HG02798 (cell line): Measurements from ENCODE around the gene AQP3.
A peak's percentile ranks its signal among the peaks of the same experiment; 100 is the strongest.
"Not testable (repeated sequence)": the region's sequence is repeated elsewhere in the genome, so short reads cannot be mapped to it uniquely, and the experiment has no call there.

ENCODE experiments used
- ATAC-seq: cut with Tn5 transposase; IDR thresholded peaks from one replicate; pipeline ENCODE4 v1.9.1; 2021; ENCODE audit warnings: mild to moderate bottlenecking; ENCODE audit not compliant: unreplicated experiment, poor library complexity

AQP3 gene

GRCh38 chr9:33419708-33420303 is 27.6 kb downstream of the AQP3 start:
- ATAC-seq, result no peak

DNA sequence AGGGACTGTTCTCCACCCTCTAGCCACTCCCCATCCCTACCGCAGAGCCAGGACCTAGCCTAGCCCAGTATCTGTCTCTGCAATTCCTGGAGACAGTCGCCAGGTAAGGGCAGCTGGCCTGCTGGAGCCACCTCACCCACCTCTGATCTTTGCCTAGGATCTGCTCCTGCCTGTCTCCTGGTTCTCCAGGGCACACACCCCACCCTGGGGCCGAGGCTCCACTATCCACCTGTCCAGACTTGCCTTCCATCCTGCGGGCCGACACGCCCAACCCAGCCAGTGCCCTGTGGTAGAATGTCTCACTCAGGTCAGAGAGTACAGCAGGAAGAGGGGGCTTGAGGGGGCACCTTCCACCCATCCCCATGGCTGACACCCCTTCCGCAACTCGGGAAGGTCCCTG is 29.3 kb downstream of the AQP3 start:
- ATAC-seq, result no peak

DNA sequence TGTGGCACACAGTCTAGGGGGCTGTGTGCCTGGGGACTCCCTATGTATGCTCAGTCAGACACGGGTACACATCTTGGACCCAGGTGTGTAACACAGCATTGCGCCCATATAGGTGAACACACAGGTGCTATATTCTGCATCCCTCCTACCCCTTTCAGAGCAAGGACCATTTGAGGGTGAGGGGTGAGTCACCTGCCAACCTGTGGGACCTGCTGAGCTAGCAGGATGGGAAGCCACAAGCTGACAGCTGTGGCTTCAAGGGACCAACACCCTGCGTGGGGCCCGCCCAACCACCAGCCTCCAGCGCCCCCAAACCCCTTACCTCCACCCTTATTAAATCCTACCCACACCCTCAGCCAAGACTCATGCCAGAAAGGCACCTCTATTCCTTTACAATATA is 30.4 kb downstream of the AQP3 start:
- ATAC-seq, result no peak

GRCh38 chr9:33415501-33416038 is 31.8 kb downstream of the AQP3 start:
- ATAC-seq, result peak; percentile 75

- no peak for ATAC-seq
Observed at GRCh38 chr9:33414889-33415500, 32.4 kb downstream of the AQP3 start.

DNA sequence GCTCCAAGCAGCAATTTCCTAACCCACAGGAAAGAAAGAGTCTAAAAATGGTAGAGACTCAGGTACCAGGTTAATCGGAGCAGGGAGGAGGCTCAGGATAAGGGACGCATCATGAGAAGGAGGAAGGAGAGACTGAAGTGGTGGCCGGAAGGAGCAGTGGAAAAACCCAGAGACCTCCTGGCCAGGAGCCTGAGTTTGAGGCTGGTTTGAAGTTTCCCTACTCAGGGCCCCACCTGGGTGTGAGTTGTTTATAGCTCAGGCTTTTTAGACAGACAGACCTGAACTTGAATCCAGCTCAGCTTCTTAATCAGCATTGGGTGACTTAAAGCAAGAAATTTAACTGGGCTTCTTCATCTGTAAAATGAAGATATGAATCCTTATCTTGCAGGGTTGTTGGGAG is 33.1 kb downstream of the AQP3 start:
- no peak for ATAC-seq

- no peak for ATAC-seq
Observed at GRCh38 chr9:33408087-33408486, 39.3 kb downstream of the AQP3 start.

GRCh38 chr9:33407061-33407460 is 40.3 kb downstream of the AQP3 start:
- ATAC-seq, result no peak

- ATAC-seq, result no peak
Observed at GRCh38 chr9:33404788-33405362, 42.5 kb downstream of the AQP3 start.

GRCh38 chr9:33403941-33404787 is 43.2 kb downstream of the AQP3 start:
- ATAC-seq, result no peak

- ATAC-seq, result not testable (repeated sequence)
Observed at GRCh38 chr9:33402371-33402770, 45.0 kb downstream of the AQP3 start, which contains the start of gene AQP7. Gene AQP7, minus strand, starts transcription at chr9:33402568. Its CDS starts 1,306 bp downstream, at chr9:33401262.

DNA sequence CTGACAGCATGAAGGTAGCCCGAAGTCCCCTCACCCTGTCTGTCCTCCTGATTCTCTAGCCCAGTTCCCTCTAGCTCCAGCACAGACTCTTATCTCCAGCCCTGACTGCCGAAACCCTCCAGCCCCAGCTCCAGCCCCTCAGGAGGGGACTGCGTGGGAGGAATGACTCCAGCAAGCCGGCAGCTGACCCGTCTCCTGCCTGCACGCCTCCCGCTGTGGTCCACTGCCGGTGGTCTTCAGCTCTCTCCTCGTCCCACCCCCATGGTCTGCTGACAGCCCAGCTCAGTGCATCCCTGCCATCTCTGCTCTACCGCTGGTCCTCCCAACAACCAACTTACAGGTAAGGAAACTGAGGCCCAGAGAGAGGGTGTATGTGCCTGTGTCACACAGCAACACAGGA is 45.6 kb downstream of the AQP3 start:
- ATAC-seq, result not testable (repeated sequence)

DNA sequence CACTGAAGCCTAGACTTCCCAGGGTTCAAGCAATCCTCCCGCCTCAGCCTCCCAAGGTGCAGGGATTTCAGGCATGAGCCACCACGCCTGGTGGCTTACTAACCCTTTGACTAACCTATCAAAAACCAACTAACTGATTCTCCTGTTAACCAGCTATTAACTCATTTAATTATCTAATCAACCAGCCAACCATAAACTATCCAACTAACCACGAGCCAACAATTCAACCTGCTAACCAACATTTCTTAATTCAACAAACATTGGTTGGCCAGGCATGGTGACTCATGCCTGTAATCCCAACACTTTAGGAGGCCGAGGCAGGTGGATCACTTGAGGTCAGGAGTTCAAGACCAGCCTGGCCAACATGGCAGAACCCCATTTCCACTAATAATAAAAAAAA is 48.3 kb downstream of the AQP3 start:
- not testable (repeated sequence) for ATAC-seq

DNA sequence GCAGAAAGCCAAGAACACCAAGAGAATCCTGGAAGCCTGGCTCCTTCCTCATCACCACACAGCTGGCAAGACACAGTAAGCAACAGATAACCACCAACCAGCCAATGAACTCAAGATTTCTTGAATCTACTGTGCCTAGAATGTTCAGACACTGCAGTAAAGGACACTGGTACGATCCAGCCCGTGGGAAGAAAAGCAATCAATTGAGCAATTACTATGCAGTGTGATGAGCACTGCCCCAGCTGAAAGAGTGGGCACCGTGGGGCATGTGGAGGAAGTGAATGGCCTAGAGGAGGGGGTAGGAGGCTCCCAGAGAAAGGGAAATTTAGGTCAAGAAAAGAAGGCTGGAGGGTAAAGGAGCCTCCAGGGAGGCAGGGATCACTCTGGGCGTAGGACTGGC is 49.6 kb downstream of the AQP3 start:
- ATAC-seq, result not testable (repeated sequence)

DNA sequence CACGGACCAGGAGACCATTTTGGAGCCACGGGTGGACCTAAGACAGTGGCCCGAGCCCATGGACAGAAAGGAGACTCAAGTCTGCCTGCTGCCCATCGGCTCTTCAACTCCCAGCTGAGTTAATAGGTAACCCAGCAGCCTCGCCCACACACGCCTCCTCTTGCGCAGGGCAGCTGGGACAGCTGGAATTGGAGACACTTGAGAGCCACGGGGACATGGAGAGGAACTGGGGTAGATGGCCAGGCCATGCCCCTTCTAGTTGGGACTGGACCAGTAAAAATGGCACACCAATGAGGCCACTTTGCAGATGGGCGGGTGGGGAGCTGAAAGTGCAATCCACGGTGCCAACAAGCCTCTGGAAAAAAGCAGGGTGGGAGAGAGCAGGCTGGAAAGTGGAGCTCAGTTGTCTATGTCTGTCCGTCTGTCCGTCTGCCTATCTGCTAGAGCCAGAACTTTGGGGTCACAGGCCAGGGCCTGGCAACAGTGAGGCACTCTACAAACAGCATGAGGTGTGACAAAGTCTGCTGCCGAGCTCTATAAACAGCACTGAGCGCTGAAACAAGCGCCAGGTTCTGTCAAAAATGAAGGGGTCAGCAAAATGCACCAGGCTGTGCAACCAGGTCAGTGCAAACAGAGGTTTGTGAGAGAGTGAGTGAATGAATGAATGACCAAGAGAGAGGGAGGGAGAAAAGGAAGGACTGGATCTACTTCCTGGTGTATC is 52.1 kb downstream of the AQP3 start:
- ATAC-seq, result not testable (repeated sequence)

DNA sequence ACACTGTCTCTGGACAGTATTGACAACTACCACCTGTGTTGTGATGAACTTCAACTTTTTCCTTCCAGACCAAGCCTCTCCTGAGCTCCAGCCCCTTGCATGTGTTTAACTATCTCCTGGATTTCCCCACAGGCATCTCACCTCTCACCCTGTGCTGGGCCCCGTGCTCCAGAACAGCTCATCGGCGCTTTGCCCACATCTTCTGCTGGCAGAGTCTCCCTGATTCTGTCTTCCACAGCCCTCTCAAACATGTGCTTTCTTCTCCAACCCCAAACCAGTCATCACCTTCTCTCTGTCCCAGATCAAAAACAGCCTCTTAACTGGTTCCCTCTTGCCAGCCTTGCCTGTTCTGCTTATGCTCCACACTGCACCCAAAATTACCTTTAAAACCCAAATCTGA is 53.4 kb downstream of the AQP3 start:
- not testable (repeated sequence) for ATAC-seq

DNA sequence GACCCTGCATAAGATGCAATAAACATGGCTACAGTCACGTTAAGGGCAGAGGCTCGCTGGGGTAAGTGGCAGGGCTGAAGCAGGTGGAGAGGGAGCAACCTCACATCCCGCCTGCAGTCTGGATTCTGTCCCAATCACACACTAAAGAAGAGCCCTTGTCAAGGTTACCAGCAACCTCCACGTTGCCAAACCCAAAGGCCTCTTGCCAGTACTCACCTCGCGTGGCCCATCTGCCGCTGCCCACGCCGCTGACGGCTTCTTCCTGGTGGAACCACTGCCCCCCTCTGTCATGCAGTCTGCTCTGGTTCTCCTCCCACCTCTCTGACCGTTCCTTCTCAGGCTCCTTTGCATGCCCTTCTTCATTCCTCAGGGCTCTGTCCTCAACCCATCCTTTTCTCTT is 53.8 kb downstream of the AQP3 start:
- ATAC-seq, result no peak

DNA sequence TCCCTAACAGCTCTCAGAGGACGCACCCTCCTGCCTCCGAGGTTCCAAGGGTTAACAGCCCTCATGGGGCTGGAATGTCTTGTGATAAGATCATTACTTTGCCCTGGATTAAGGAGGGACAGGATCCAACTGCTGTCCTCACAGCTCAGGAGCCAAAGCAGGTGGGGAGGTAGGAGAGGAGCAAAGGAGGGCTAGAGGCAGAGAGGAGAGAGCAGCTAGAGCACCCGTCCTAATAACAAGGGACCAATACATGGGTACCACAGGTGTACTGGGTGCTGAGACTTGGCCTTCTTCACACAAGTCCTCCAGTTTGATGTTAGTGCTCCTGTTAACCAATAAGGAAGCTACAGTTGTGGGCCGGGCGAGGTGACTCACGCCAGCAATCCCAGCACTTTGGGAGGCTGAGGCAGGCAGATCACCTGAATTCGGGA is 54.8 kb downstream of the AQP3 start:
- not testable (repeated sequence) for ATAC-seq
